ENCODE data around the gene ITPR3.

DNA sequence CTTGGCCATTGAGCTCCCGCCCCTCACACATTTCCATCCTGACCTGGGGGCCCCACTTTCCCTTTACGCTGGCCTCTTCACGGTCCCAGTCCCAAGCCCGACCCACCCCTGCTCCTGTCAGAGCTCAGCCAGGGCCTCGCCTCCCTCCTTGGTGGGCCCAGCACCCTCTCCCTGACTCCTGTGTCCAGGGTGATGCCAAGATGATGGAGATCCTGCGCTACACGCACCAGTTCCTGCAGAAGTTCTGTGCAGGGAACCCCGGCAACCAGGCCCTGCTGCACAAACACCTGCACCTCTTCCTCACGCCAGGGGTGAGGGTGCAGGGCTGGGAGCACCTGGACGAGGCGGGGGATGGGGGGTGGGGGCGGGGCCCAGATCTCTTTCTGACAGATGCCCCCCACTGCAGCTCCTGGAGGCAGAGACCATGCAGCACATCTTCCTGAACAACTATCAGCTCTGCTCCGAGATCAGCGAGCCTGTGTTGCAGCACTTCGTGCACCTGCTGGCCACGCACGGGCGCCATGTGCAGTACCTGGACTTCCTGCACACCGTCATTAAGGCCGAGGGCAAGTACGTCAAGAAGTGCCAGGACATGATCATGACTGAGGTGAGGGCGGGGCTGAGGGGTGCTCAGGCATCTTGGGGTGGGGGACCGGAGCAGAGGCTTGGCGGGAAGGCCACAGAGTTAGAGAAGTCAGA lies 57.3 kb downstream of the ITPR3 start:
- TF ChIP-seq, protein P1, sequence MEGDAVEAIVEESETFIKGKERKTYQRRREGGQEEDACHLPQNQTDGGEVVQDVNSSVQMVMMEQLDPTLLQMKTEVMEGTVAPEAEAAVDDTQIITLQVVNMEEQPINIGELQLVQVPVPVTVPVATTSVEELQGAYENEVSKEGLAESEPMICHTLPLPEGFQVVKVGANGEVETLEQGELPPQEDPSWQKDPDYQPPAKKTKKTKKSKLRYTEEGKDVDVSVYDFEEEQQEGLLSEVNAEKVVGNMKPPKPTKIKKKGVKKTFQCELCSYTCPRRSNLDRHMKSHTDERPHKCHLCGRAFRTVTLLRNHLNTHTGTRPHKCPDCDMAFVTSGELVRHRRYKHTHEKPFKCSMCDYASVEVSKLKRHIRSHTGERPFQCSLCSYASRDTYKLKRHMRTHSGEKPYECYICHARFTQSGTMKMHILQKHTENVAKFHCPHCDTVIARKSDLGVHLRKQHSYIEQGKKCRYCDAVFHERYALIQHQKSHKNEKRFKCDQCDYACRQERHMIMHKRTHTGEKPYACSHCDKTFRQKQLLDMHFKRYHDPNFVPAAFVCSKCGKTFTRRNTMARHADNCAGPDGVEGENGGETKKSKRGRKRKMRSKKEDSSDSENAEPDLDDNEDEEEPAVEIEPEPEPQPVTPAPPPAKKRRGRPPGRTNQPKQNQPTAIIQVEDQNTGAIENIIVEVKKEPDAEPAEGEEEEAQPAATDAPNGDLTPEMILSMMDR (IDR thresholded peaks at IDR 0.05; ENCODE audit: low read length) = no peak
- TF ChIP-seq EZH2 (IDR thresholded peaks at IDR 0.05; ENCODE audit: borderline replicate concordance, low read length) = no peak
